Large intestine (tissue), 3 donors: ENCODE data around the gene PBXIP1. TPM values are rescaled to one million over a fixed set of nuclear protein-coding genes. Genes with fewer than 3 reads are reported as not detected.

Experiments
- DNase-seq, 2 donors: peaks; one replicate each; pipeline versions ENCODE4 v3.0.0 to v3.0.0-alpha.2; 2013
- H3K27ac ChIP-seq: one replicate; pipeline ENCODE4 v1.5.1; 2013; ENCODE audit warnings: low read length
- H3K27me3 ChIP-seq: 2 replicates; pipeline ENCODE4 v1.6.1; 2013; ENCODE audit warnings: low read length; ENCODE audit not compliant: control insufficient read depth, insufficient read depth
- H3K36me3 ChIP-seq: 2 replicates; pipeline ENCODE4 v1.6.1; 2013; ENCODE audit warnings: low read length; ENCODE audit not compliant: control insufficient read depth, insufficient read depth
- H3K4me1 ChIP-seq: one replicate; pipeline ENCODE4 v1.6.1; 2013; ENCODE audit warnings: low read length; ENCODE audit not compliant: control insufficient read depth, insufficient read depth
- H3K4me3 ChIP-seq: one replicate; pipeline ENCODE4 v1.5.1; 2013; ENCODE audit warnings: low read length
- H3K9me3 ChIP-seq: one replicate; pipeline ENCODE4 v1.6.1; 2013; ENCODE audit warnings: mild to moderate bottlenecking, low read depth, low read length, moderate library complexity; ENCODE audit not compliant: control insufficient read depth
- WGBS: methylation state at CpG from one replicate; pipeline ENCODE4 v1.1.5; 2013; ENCODE audit warnings: low lambda C conversion rate; ENCODE audit not compliant: insufficient coverage; 5-methylcytosine and 5-hydroxymethylcytosine counted together
- polyA plus RNA-seq: library from polyadenylated mRNA; unstranded; fragments of 120-200 nt; gene quantifications from one replicate; pipeline ENCODE4 v1.2.1, GENCODE V29; 2013

PBXIP1 gene
- polyA plus RNA-seq, 1 donor = 78.8 TPM

- Histone ChIP-seq H3K9me3 (no peaks in the 10 kb centered on the region), H3K36me3 (peaks cover 25% of the 10 kb centered on the region), H3K27ac (peak overlapping the region; percentile 84), H3K4me3 (no peak overlapping the region), H3K4me1 (peaks cover 44% of the 10 kb centered on the region), H3K27me3 (no peaks in the 10 kb centered on the region)
- WGBS = no CpG with 5 or more reads among the region's 6 CpGs
- peak in 1 of 2 donors; percentile 43 for DNase-seq
Measured at GRCh38 chr1:154943649-154944400, 12.1 kb downstream of the PBXIP1 start.

GRCh38 chr1:154941333-154942013 lies 14.4 kb downstream of the PBXIP1 start:
- Histone ChIP-seq H3K36me3 (peaks cover 6% of the 10 kb centered on the region), H3K9me3 (no peaks in the 10 kb centered on the region), H3K27ac (no peak overlapping the region), H3K4me3 (no peak overlapping the region), H3K27me3 (no peaks in the 10 kb centered on the region), H3K4me1 (peaks cover 50% of the 10 kb centered on the region)
- no CpG with 5 or more reads among the region's 5 CpGs for WGBS
- DNase-seq = no peak

DNA sequence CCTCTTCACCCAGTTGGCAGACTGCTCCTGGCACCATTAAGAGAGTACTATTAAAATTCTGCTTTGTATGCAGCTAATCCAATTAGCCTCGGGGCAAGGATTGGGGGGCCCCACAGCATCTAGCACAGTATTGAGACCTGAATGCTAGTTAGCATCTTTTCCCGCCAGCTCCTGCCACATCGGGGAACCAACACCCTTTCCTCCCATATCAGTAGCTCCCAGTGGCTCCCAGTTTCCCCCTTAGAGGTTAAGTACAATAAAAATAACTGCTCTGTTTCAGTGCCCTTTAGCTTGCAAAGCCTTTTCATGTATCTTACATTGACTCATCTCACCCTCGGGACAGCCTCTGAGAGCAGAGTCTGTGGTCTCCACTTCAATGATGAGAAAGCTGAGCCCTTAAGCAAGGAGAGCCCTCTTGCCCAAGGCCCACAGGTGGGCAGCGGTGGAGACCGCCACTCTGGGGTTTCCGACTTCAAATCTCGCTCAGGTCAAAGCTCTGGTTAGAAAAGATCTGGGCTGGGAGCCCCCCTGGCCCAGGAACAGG lies 15.2 kb downstream of the PBXIP1 start:
- Histone ChIP-seq H3K27me3 (no peaks in the 10 kb centered on the region), H3K4me1 (peaks cover 52% of the 10 kb centered on the region), H3K9me3 (no peaks in the 10 kb centered on the region), H3K4me3 (no peak overlapping the region), H3K36me3 (peaks cover 3% of the 10 kb centered on the region), H3K27ac (no peak overlapping the region)
- DNase-seq = no peak
- no CpG with 5 or more reads among the region's 8 CpGs for WGBS

DNA sequence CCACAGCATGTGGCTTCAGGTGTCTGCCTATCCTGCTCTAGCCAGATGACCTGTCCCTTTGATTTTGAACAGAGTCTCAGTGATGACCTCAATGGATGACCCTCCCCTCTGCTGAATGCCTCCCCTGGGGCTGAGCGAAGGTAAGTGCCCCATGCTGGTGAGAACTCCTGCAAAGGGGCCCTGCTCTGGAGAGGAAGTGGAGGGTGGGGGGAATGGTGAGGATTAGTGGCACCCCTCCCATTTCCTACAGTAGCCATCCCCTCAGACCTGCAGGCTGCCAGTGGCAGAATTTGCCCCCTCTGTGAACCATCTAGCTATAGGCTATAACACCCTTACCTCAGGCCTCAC lies 15.7 kb downstream of the PBXIP1 start:
- H3K9me3 ChIP-seq = no peaks in the 10 kb centered on the region
- no peaks in the 10 kb centered on the region for H3K27me3 ChIP-seq
- no peak for DNase-seq
- H3K36me3 ChIP-seq = peaks cover 2% of the 10 kb centered on the region
- H3K4me1 ChIP-seq = peaks cover 49% of the 10 kb centered on the region
- no peak overlapping the region for H3K4me3 ChIP-seq
- WGBS = no CpG with 5 or more reads among the region's 1 CpG
- no peak overlapping the region for H3K27ac ChIP-seq

- WGBS = 100% methylated on average over 2 of the region's 7 CpGs
- H3K4me3 ChIP-seq = no peak overlapping the region
- H3K36me3 ChIP-seq = no peaks in the 10 kb centered on the region
- no peaks in the 10 kb centered on the region for H3K27me3 ChIP-seq
- DNase-seq = no peak
- H3K4me1 ChIP-seq = peaks cover 36% of the 10 kb centered on the region
- no peaks in the 10 kb centered on the region for H3K9me3 ChIP-seq
- H3K27ac ChIP-seq = no peak overlapping the region
Measured at GRCh38 chr1:154938604-154939399, 17.1 kb downstream of the PBXIP1 start.

- no CpG with 5 or more reads among the region's 8 CpGs for WGBS
- Histone ChIP-seq H3K4me1 (peaks cover 31% of the 10 kb centered on the region), H3K36me3 (no peaks in the 10 kb centered on the region), H3K27ac (peak overlapping the region; percentile 99), H3K9me3 (no peaks in the 10 kb centered on the region), H3K4me3 (peak overlapping the region; percentile 74), H3K27me3 (no peaks in the 10 kb centered on the region)
- no peak for DNase-seq
Measured at GRCh38 chr1:154937988-154938386, 17.9 kb downstream of the PBXIP1 start.

GRCh38 chr1:154937085-154937987 lies 18.6 kb downstream of the PBXIP1 start:
- Histone ChIP-seq H3K27me3 (no peaks in the 10 kb centered on the region), H3K9me3 (no peaks in the 10 kb centered on the region), H3K4me3 (peak overlapping the region; percentile 74), H3K36me3 (no peaks in the 10 kb centered on the region), H3K27ac (peak overlapping the region; percentile 99), H3K4me1 (peaks cover 34% of the 10 kb centered on the region)
- DNase-seq = peak; percentile 96 to 97
- WGBS = no CpG with 5 or more reads among the region's 36 CpGs

DNA sequence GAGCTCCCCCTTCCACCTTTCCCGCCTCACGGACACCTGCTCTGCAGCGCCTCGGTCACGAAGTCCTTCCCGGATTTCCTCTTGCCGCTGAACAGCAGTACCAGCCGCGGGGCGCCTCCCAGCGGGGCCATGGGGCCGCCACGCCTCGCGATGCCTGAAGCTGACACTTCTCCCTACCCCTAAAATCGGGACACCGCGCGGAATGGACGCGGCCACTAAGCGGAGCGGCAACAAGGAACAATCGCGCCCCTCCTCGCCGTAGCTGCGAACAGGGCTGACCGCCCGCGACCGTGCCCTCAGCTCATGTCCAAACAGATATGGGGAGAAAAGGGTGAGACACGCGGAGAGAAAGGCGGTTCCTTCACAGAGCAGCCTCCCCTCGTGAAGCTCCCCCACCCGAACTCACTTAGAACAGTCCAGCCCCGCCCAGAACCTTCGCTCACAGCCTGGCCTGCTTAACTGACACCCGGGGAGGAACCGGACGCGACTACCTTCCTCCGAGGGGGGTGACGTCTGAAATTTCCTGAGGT lies 19.3 kb downstream of the PBXIP1 start, which contains the start of gene PMVK:
PMVK (minus strand) TSS at position 165 of the 530 bp plus-strand sequence; CDS start at position 131, 34 bp downstream.
- H3K4me1 ChIP-seq = peaks cover 32% of the 10 kb centered on the region
- no CpG with 5 or more reads among the region's 45 CpGs for WGBS

GRCh38 chr1:154935749-154936554 lies 19.9 kb downstream of the PBXIP1 start:
- H3K4me1 ChIP-seq = peaks cover 35% of the 10 kb centered on the region
- H3K27ac ChIP-seq = peak overlapping the region; percentile 99
- H3K4me3 ChIP-seq = peak overlapping the region; percentile 74
- no CpG with 5 or more reads among the region's 27 CpGs for WGBS
- H3K9me3 ChIP-seq = no peaks in the 10 kb centered on the region
- H3K27me3 ChIP-seq = no peaks in the 10 kb centered on the region
- H3K36me3 ChIP-seq = no peaks in the 10 kb centered on the region
- DNase-seq = no peak

More for the DNA sequence above, 19.3 kb downstream of the PBXIP1 start, which contains the start of gene PMVK:
- peak; percentile 94 to 98 for DNase-seq
- H3K27ac ChIP-seq = peak within 1 kb of the TSS; percentile 99
- H3K4me3 ChIP-seq = peak within 1 kb of the TSS; percentile 74
- no peaks in the 10 kb centered on the region for H3K27me3 ChIP-seq
- no peaks in the 10 kb centered on the region for H3K9me3 ChIP-seq
- H3K36me3 ChIP-seq = no peaks in the 10 kb centered on the region
